Neuronal stem cell (in vitro differentiated cells): ENCODE data around the gene APOL5.

Experiments used
- DNase-seq: peaks from one replicate; pipeline ENCODE4 v3.0.0-alpha.2; 2013; ENCODE audit warnings: low spot score
- H2AFZ ChIP-seq: one replicate; pipeline ENCODE4 v1.6.1; 2013; ENCODE audit warnings: mild to moderate bottlenecking, low read length, inconsistent platforms
- H2AK5ac ChIP-seq: 2 replicates; pipeline ENCODE4 v1.6.1; 2013; ENCODE audit warnings: low read depth, mild to moderate bottlenecking, inconsistent platforms, low read length, moderate library complexity, mixed read lengths
- H2BK120ac ChIP-seq: 2 replicates; pipeline ENCODE4 v1.6.1; 2013; ENCODE audit warnings: low read depth, mild to moderate bottlenecking, inconsistent platforms, low read length, moderate library complexity, mixed read lengths
- H2BK12ac ChIP-seq: one replicate; pipeline ENCODE4 v1.6.1; 2013; ENCODE audit warnings: low read length, inconsistent platforms
- H2BK15ac ChIP-seq: 2 replicates; pipeline ENCODE4 v1.6.1; 2013; ENCODE audit warnings: mild to moderate bottlenecking, low read length, inconsistent platforms, mixed read lengths
- H2BK5ac ChIP-seq: one replicate; pipeline ENCODE4 v1.6.1; 2013; ENCODE audit warnings: inconsistent platforms, mild to moderate bottlenecking, low read length, moderate library complexity
- H3K14ac ChIP-seq: one replicate; pipeline ENCODE4 v1.6.1; 2013; ENCODE audit warnings: low read length, inconsistent platforms
- H3K18ac ChIP-seq: 2 replicates; pipeline ENCODE4 v1.6.1; 2013; ENCODE audit warnings: low read length, inconsistent platforms
- H3K23ac ChIP-seq: 2 replicates; pipeline ENCODE4 v1.6.1; 2013; ENCODE audit warnings: low read depth, mild to moderate bottlenecking, mixed read lengths, low read length, inconsistent platforms; ENCODE audit not compliant: poor library complexity
- H3K27ac ChIP-seq: replicated peaks from 3 replicates; pipeline ENCODE4 v1.5.1; 2013; ENCODE audit warnings: low read length, inconsistent platforms
- H3K27me3 ChIP-seq, 3 experiments: 2 replicates each; pipeline ENCODE4 v1.6.1; 2013; ENCODE audit warnings: low read length in 3 of 3, mild to moderate bottlenecking in 2 of 3, inconsistent platforms in 1 of 3, low read depth in 1 of 3, mixed read lengths in 1 of 3, moderate library complexity in 1 of 3; ENCODE audit not compliant: control insufficient read depth in 3 of 3, insufficient read depth in 3 of 3
- H3K36me3 ChIP-seq, 2 donors: replicated peaks in 1 of 2; 2 replicates each; pipeline ENCODE4 v1.6.1; 2013; ENCODE audit warnings: low read length in 2 of 2; ENCODE audit not compliant: control insufficient read depth in 2 of 2, insufficient read depth in 2 of 2
- H3K4ac ChIP-seq: 2 replicates; pipeline ENCODE4 v1.6.1; 2013; ENCODE audit warnings: inconsistent platforms, mild to moderate bottlenecking, low read length, moderate library complexity
- H3K4me1 ChIP-seq, 2 donors: 1 replicate in 1 of 2; 2 replicates in 1 of 2; pipeline ENCODE4 v1.6.1; 2013; ENCODE audit warnings: low read length in 2 of 2, low read depth in 1 of 2; ENCODE audit not compliant: control insufficient read depth in 2 of 2, insufficient read depth in 1 of 2
- H3K4me2 ChIP-seq: one replicate; pipeline ENCODE4 v1.6.1; 2013; ENCODE audit warnings: mild to moderate bottlenecking, low read length, inconsistent platforms; ENCODE audit not compliant: insufficient read depth, poor library complexity, severe bottlenecking
- H3K4me3 ChIP-seq, 2 donors: 2 replicates each; pipeline ENCODE4 v1.5.1; 2013; ENCODE audit warnings: low read length in 2 of 2, mild to moderate bottlenecking in 2 of 2, inconsistent platforms in 1 of 2, moderate library complexity in 1 of 2
- H3K79me1 ChIP-seq: one replicate; pipeline ENCODE4 v1.6.1; 2013; ENCODE audit warnings: low read depth, mild to moderate bottlenecking, inconsistent platforms, low read length, moderate library complexity
- H3K9ac ChIP-seq: one replicate; pipeline ENCODE4 v1.6.1; 2013; ENCODE audit warnings: mild to moderate bottlenecking, low read depth, low read length, inconsistent platforms; ENCODE audit not compliant: poor library complexity
- H3K9me3 ChIP-seq, 2 donors: replicated peaks in 1 of 2; 2 replicates each; pipeline versions ENCODE3 to v1.6.1; 2013; ENCODE audit warnings: low read length in 2 of 2, mild to moderate bottlenecking in 2 of 2, inconsistent platforms in 1 of 2, low read depth in 1 of 2, mixed read lengths in 1 of 2, moderate library complexity in 1 of 2; ENCODE audit not compliant: control insufficient read depth in 2 of 2, insufficient read depth in 1 of 2
- H4K8ac ChIP-seq: one replicate; pipeline ENCODE4 v1.6.1; 2013; ENCODE audit warnings: low read depth, mild to moderate bottlenecking, inconsistent platforms, low read length, moderate library complexity
- H4K91ac ChIP-seq: one replicate; pipeline ENCODE4 v1.6.1; 2013; ENCODE audit warnings: low read length, low read depth, mild to moderate bottlenecking, inconsistent platforms; ENCODE audit not compliant: poor library complexity
- WGBS, 2 donors: extraction: QIAGEN DNeasy Blood & Tissue Kit; methylation state at CpG; one replicate each; pipeline ENCODE4 v1.1.7; 2013; ENCODE audit warnings: missing lambda C conversion rate in 2 of 2, mixed read lengths in 1 of 2; ENCODE audit not compliant: insufficient read length in 2 of 2, insufficient replicate concordance in 1 of 2; ENCODE audit errors: extremely low coverage in 2 of 2; 5-methylcytosine and 5-hydroxymethylcytosine counted together

The APOL5 gene

GRCh38 chr22:35684270-35684700 lies 33.4 kb upstream of the APOL5 start:
- H2AFZ ChIP-seq = no peak overlapping the region
- H3K14ac ChIP-seq = no peak overlapping the region
- H3K36me3 ChIP-seq = no peaks in the 10 kb centered on the region
- no peak overlapping the region for H4K8ac ChIP-seq
- H3K23ac ChIP-seq = no peak overlapping the region
- H2BK120ac ChIP-seq = no peak overlapping the region
- no peak overlapping the region for H2BK5ac ChIP-seq
- H3K9me3 ChIP-seq = peaks cover 1 to 5% of the 10 kb centered on the region in 2 donors
- peak; percentile 26 for DNase-seq
- H3K4me2 ChIP-seq = no peak overlapping the region
- H3K79me1 ChIP-seq = no peaks in the 10 kb centered on the region
- no peak overlapping the region for H3K18ac ChIP-seq
- no peak overlapping the region for H2BK12ac ChIP-seq
- no peak overlapping the region for H2BK15ac ChIP-seq
- H3K27me3 ChIP-seq = peaks cover 0 to 4% (median 0%) of the 10 kb centered on the region in 3 experiments
- WGBS, 2 donors = no CpG with 5 or more reads among the region's 3 CpGs
- H3K27ac ChIP-seq = no peak overlapping the region
- H3K9ac ChIP-seq = no peak overlapping the region
- H3K4ac ChIP-seq = no peak overlapping the region
- peaks cover 0 to 2% of the 10 kb centered on the region in 2 donors for H3K4me1 ChIP-seq
- H2AK5ac ChIP-seq = no peak overlapping the region
- H3K4me3 ChIP-seq = no peak overlapping the region
- no peak overlapping the region for H4K91ac ChIP-seq

GRCh38 chr22:35684732-35685131 lies 32.9 kb upstream of the APOL5 start:
- H2AK5ac ChIP-seq = peak overlapping the region; percentile 27
- no peak overlapping the region for H3K23ac ChIP-seq
- H2BK12ac ChIP-seq = no peak overlapping the region
- H2BK120ac ChIP-seq = no peak overlapping the region
- DNase-seq = no peak
- H4K91ac ChIP-seq = no peak overlapping the region
- peaks cover 1 to 5% of the 10 kb centered on the region in 2 donors for H3K9me3 ChIP-seq
- H3K9ac ChIP-seq = no peak overlapping the region
- H3K4ac ChIP-seq = no peak overlapping the region
- H2BK5ac ChIP-seq = no peak overlapping the region
- H3K79me1 ChIP-seq = no peaks in the 10 kb centered on the region
- H3K4me3 ChIP-seq = no peak overlapping the region
- H3K27ac ChIP-seq = no peak overlapping the region
- H3K27me3 ChIP-seq = peaks cover 0 to 4% (median 0%) of the 10 kb centered on the region in 3 experiments
- peaks cover 0 to 2% of the 10 kb centered on the region in 2 donors for H3K4me1 ChIP-seq
- H3K36me3 ChIP-seq = no peaks in the 10 kb centered on the region
- H3K14ac ChIP-seq = no peak overlapping the region
- H3K18ac ChIP-seq = no peak overlapping the region
- no peak overlapping the region for H2BK15ac ChIP-seq
- no peak overlapping the region for H3K4me2 ChIP-seq
- H4K8ac ChIP-seq = no peak overlapping the region
- H2AFZ ChIP-seq = no peak overlapping the region

GRCh38 chr22:35685731-35686130 lies 31.9 kb upstream of the APOL5 start:
- H3K27ac ChIP-seq = no peak overlapping the region
- H3K18ac ChIP-seq = no peak overlapping the region
- H2BK5ac ChIP-seq = no peak overlapping the region

GRCh38 chr22:35686298-35686697 lies 31.4 kb upstream of the APOL5 start:
- Histone ChIP-seq H3K4me2 (no peak overlapping the region), H3K4me1 (peaks cover 0 to 2% of the 10 kb centered on the region in 2 donors), H3K36me3 (no peaks in the 10 kb centered on the region), H4K8ac (no peak overlapping the region), H2BK12ac (no peak overlapping the region), H2AK5ac (no peak overlapping the region), H3K14ac (no peak overlapping the region), H3K27ac (no peak overlapping the region), H3K23ac (no peak overlapping the region), H3K4me3 (no peak overlapping the region), H3K79me1 (no peaks in the 10 kb centered on the region), H3K27me3 (peaks cover 0 to 4% (median 0%) of the 10 kb centered on the region in 3 experiments), H3K9me3 (peaks cover 1 to 5% of the 10 kb centered on the region in 2 donors), H3K18ac (no peak overlapping the region), H2BK5ac (no peak overlapping the region), H3K4ac (no peak overlapping the region), H2AFZ (no peak overlapping the region), H4K91ac (no peak overlapping the region), H2BK120ac (no peak overlapping the region), H3K9ac (no peak overlapping the region), H2BK15ac (no peak overlapping the region)
- WGBS, 2 donors = no CpG with 5 or more reads among the region's 4 CpGs
- no peak for DNase-seq

More at GRCh38 chr22:35685731-35686130, 31.9 kb upstream of the APOL5 start:
- H3K4me1 ChIP-seq = peaks cover 0 to 2% of the 10 kb centered on the region in 2 donors
- H3K14ac ChIP-seq = no peak overlapping the region
- no peak overlapping the region for H3K4me2 ChIP-seq
- no CpG with 5 or more reads among the region's 11 CpGs for WGBS, 2 donors
- no peak overlapping the region for H4K91ac ChIP-seq
- no peak overlapping the region for H3K23ac ChIP-seq
- H2AK5ac ChIP-seq = no peak overlapping the region
- H3K79me1 ChIP-seq = no peaks in the 10 kb centered on the region
- no peak overlapping the region for H2BK12ac ChIP-seq
- no peak overlapping the region for H3K9ac ChIP-seq
- H3K27me3 ChIP-seq = peaks cover 0 to 4% (median 0%) of the 10 kb centered on the region in 3 experiments
- no peak for DNase-seq
- H2AFZ ChIP-seq = no peak overlapping the region
- H3K4me3 ChIP-seq = no peak overlapping the region
- H2BK120ac ChIP-seq = no peak overlapping the region
- H4K8ac ChIP-seq = no peak overlapping the region
- peaks cover 1 to 5% of the 10 kb centered on the region in 2 donors for H3K9me3 ChIP-seq
- no peak overlapping the region for H2BK15ac ChIP-seq
- no peak overlapping the region for H3K4ac ChIP-seq
- H3K36me3 ChIP-seq = no peaks in the 10 kb centered on the region
